ENCODE measurements around the gene FRMD4A.
"Not testable (repeated sequence)": the region's sequence is repeated elsewhere in the genome, so short reads cannot be mapped to it uniquely, and the experiment has no call there.

Gene FRMD4A

DNA sequence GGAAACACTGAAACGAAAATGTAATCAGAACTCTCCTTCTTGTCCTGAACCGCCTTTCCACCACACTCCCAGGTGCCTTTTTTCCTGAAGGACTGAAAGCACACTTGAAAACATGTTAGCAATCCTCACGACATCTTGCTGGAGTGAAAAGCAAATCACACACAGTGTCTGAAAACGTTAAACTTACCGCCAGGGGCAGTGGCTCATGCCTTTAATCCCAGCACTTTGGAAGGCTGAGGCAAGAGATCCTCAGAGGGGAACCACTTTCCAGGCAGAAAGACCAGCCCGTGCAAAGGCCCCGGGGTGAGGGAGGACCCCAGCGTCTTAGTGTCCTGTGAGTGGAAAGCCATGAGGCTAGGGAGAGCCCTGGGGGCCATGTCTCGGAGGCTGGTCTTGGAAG is 533.6 kb downstream of the FRMD4A start:
- DNase-seq: no peak

DNA sequence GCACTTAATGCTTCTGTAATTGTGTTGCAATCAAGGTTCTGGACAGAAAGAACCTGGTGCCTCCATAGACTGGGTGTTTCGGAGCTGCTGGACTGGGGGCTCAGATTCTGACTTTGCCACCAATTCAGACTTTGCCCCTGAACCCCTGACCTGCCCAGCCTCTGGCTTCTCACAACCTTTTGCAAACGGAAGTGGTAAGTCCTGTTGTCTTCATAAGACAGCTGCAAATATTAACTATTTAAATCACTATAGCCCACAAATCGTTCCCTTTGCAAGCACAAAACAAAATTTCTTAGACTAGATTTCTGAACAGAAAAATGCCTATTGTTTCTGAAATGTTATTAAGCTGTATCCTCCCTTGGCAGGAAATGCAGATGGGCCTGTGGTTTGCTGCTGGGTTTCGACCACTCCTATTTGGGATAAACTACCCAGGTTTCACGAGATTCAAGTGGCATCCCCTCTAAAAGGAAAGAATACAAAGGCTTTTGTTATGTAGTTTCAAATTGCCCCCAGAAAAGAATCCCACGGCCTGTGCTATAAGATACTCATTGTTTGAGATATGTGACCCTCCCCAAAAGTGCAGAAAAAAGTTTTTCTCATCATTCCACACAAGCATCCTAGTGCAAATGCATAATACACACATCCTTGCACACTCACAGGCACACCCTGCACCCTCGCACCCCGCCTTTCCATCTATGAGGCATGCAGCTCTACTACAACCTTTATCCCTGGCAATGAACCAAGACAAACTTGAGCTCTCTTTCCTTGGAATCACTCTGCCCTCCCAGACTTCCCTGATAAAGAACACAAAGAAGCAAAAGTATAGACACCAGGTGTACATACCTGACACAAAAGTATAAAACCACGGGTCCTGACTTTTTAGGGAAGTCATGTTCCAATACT is 534.8 kb downstream of the FRMD4A start:
- no peak for DNase-seq

DNA sequence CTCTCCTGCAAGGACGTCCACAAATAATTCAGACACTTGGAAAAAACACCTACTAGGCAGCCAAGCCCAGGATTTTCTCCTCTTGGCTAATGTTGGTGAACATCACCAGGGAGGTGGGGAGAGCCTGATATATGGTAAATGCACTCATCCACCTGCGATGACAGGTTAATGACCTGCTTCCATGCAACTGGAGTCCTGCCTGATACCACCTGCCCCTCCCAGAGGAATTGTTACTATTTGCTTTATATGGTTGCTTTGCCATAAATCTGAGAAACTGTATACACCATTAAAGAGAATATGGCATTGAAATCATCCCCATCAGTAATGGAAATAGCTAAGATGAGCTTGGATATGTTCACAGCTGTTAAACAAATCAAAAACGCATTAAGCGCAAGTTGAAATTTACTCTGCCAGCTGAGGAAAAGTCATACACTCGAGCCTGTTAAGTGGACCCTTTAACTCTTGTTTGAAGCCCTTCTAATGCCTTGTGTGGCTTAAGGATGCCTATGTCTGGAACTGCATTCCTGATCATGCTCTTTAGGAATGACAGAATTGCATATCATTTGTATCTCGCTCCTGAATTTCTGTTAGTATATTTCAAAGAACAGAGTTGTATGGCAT is 535.6 kb downstream of the FRMD4A start:
- peak; percentile 25 for DNase-seq

DNA sequence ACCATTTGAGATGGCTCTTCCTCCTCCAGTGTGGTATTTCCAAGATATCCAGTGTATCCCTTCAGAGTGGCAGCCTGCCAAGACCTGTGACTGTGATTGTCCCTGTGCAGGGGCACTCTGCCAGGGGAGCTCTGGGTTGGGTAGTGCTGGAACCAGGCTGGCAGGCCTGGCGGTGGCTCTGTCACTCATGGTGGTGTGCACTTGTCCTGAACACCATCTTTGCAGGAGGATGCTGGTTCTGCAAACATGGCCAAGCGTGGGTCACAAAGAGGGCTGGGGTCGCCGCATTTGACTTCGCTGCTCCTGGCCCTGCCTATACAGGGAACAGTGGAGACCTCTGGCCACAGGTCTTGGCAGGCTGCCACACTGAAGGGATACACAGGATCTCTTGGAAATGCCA is 538.7 kb downstream of the FRMD4A start:
- DNase-seq: peak; percentile 37

DNA sequence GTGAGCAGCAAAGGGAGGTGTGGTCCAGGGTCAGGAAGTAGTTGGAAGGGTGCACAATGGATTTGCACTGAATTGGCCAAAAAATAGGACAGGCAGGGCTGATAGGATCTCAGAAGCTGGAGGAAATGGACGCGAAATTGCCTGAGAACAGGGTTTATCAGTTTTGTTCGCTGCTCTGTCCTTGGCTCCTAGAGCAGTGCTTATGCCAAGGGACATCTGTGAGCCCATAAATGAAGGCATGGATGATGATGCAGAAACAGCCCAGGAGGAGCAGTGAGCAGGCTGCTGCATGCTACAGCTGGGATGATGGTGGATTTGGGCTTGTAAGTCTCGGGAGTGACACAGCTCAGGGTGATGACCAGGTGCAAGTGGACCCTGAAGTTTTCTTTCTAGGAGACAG is 539.2 kb downstream of the FRMD4A start:
- DNase-seq: no peak

DNA sequence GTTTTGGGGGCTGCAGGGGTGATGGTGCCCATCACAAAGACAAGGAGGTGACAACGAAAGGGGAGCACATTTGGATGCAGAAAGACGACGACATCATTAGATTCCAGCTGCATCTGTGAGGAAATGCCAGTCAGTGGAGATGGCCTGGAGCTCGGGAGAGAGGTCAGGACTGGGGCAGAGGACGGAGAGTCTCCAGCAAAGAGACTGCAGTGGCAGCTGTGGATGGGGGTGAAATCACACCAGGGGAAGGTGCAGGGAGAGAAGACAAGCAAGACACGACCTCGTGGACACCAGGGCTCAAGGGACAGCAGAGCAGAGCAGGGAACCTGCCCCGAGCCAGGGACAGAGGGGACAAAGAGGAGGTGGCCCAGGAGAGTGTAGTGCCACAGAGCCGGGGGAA is 540.5 kb downstream of the FRMD4A start:
- DNase-seq: no peak

DNA sequence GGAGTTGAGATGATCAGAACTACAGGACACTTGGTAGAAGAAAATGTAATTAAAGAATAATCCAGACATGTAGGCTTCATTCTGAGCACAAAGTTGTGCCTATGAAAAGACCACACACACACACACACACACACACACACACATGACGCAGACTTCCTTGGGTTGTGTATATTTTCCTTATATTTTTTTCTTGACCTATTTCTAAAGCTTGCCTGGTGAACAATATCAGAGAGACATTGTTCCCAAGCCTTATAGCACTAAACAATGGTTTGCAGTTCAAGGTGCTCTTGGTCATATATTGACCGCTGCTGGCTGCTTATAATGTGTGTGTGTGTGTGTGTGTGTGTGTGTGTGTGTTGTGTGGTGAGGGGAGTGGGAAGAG is 541.3 kb downstream of the FRMD4A start:
- no peak for DNase-seq

DNA sequence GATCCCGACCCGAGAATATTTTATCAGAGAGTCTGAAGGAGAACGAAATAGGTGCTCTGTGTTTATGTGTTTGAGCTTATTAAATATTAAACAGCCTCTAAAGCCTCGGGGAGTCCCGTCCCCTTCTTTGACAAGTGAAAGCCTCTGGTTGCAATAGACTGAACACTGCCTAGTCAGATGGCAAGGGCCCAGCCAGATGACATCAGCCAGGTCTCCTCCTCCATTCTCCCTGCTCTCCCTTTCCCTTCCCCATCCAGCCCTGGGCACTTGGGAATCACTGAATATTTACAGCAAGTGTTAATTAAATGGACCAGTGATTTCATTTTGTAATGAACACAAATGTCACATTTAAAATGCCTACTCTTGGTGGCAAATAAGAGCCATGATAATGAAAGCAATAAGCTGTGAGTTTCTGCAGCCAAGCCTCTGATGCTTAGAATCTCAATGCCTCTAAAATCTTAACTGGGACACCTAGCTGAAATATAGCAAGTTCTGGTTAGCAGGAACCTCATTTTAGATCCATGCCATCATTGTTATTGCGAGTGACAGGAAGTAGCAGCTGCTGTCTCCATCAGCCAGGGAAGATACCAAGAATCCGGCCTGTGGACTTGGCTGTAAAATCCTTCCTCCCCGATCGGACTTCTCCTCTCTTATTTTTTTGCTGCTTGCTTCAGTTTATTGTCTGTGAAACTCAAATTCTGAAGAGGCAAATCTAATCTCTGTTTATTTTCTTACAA is 541.8 kb downstream of the FRMD4A start:
- no peak for DNase-seq

DNA sequence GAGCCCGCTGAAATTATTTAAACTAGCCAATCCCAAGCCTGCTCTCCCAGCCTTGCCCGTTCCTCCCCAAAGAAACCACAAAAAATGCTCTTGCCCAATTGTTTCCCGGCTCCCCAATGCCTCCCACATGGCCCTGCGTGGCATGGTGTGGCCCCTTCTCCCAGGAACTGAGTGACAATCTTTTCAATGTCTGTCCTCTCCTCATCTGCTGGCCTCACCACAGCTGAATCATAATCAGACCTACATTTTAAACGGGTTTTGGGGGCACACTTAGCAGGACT is 542.5 kb downstream of the FRMD4A start:
- no peak for DNase-seq

DNA sequence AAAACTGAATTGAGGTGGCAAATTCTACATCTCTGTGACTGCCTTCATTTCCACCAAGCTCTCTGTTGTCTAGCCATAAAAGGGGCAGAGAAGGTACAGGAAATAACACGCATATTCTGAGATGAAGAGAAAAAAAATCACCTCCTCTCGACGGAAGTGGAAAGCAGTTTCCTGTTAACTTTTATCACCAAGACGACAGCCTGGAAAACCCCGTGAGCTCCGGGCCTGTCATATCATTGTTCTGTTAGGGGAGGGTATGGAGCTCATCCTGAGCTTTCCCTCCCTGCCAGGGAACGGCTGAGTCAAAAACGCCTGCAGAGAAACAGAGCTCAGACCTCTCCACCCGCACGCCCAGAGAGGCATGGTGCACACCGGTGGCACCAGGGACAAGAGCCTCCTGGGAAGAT is 543.7 kb downstream of the FRMD4A start:
- no peak for DNase-seq

DNA sequence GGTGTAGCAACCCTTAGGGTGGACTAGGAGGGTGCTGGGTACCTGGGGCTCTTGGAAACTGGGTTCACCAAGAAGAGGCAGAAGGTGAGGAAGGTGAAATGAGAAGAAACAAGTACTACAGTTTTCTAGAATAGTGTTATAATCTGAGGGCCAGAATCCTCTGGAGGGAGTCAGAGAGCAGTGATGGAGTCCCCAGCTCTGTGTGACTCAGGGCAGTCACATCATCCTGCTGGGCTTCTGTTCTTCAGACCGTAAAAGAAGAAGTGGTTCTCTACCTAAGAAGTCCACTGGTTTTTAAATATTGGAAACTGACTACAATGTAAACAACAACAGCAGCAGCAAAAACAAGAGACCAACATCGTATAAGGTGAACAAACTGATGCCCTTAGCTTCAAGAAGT is 546.7 kb downstream of the FRMD4A start:
- DNase-seq: peak; percentile 4

DNA sequence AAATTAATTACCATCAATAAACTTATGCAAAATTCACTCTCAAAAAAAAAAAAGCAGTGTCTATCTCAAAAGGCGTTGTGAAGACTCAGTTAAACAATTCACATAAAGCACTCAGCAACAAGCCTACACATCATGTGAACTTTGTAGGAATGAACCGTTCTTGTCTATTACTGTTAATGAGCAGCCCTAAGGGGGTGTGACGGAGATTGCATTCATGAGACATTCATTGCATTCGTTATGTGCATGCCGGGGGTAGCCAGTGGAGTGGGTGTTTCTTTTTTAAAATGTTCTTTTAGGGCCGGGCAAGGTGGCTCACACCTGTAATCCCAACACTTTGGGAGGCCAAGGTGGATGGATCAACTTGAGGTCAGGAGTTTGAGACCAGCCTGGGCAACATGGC is 551.0 kb downstream of the FRMD4A start:
- no peak for DNase-seq

DNA sequence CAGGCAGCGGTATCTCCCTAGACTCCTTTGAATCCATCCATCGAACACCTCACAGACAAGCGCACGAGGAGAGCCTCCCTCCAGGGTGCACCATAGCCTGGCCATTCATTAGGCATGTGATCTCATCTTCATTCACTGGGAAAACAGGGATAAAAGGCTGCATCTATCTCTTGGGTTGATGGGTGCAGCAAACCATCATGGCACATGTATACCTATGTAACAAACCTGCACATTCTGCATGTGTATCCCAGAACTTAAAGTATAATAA is 552.1 kb downstream of the FRMD4A start:
- DNase-seq: not testable (repeated sequence)

DNA sequence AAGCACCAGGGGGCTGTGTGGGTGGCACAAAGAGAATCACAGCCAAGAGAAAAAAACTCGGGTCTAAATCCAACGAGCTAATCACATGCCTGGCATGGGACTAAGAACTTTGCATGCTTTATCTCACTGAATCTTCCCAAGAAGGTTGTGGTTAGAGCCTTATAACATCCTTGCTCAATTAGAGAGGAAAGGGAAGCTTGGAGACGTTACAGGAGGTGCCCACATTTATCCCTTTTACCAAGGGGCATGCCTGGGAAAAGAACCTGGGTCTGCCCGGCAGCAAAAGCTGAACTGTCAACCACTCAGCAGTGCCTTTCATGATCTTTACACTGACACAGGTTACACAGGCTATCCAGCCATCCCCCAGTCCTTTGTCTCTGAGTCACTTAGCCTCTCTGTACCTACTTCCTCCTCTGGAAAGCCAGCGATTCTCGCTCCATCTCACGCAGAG is 553.8 kb downstream of the FRMD4A start:
- no peak for DNase-seq

DNA sequence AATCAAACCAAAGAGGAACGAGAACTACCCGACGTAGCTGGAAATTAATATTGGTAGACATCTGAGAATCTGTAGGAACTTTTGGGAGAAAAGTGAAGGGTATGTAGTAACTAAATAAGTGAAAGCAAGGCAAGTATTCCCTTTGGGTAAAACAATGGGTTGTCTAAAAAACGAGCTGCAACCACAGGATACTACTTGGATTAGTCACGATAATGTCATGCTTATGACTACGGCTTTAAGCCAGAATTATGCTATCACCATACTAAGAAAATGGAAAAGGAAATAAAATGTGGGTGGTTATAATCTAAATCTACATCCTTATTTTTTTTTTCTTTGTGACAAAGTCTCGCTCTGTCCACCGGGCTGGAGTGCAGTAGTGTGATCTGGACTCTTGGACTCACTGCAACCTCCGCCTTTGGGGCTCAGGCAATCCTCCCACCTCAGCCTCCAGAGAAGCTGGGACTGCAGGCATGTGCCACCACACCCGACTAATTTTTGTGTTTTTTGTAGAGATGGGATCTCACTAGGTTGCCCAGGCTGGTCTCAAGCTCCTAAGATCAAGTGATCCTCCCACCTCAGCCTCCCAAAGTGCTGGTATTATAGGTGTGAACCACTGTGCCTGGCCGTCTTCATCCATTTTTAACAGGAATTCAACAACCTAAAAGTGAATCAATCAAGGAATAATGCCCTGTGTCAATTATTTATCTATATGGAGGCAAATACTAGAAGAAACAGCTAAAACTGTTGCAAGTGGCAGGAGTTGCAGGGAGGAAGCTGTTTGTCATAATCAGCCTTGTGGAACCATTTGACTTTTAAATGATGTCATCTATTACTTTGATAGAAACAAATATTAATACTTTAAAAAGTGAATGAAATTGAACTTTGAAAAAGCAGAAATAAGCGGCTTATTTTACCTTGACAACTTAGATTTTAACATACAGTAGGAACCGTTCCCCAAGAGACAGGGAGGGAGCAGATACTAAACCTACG is 554.6 kb downstream of the FRMD4A start:
- no peak for DNase-seq

DNA sequence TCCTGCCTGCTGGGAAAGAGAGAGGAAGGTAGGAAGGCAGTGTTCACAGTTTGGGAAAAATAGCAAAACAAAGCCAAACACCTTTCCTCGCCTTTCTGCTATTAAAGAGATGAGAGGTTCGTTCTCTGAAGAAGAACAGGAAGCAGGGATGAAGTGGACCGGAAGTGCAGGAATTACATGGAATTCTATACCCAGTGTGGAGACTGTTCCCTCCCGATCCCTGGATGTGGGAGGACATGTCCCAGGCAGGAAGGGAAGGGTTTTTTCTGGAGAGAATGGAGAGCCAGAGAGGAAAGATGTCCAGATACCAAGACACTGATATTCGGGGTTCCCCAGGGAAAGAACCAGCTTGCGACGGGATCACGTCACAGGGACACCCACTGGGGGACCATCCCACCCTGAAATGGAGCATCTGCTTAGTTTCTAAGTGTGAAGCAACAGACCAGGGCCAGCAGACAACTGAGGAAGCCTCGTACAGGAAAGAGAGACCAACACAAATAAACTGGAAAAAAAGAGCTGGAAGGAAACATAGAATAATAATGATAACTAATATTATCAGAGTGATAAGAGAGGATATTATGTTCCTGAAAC is 556.3 kb downstream of the FRMD4A start:
- DNase-seq: no peak

DNA sequence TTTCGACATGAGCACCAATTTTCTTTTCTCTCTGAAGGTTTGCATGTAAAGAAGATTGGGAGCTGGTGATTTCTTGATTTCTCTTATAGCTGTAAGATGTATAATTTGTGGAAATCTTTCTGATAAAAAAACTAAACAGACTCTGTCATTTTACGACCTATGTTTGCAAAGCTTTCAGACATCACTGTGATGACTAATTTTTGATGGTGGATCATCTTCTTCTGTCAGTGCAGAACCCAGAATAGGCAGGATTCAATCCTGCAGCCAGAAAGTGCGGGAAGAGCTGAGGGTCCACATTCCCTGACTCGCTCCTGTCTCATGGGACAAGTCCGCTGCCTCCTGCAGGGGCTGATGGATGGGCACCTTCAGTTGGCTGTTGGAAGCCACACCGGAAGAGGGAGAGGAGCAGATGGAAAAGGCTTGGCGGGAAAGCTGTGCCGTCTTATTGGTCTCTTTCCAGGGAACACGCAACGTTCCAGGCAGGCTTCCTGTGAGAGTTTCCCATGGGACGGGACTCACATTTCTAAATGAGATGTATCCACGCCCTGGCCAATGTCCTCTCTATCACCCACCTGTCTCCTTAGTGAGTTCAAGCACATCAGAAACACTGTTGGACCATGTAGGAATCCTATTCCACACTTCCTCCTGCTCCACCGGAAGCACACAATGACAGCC is 557.1 kb downstream of the FRMD4A start:
- DNase-seq: no peak

DNA sequence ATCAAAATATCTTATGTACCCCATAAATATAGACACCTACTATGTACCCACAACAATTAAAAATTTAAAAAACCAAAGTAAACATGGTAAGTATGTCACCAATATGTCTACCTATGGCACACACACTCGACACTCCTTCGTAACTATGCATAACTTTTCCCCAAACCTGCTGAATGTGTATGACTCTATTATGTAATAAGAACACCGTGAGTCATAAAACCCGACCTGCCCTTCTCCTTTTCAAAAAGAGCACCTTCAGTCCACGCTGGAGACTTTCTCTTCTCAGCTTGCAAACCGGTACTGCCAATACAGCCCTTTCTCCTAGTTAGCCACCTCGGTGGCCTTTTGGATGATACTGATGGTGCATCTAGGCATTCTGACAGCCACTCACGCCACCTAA is 557.7 kb downstream of the FRMD4A start:
- DNase-seq: no peak

DNA sequence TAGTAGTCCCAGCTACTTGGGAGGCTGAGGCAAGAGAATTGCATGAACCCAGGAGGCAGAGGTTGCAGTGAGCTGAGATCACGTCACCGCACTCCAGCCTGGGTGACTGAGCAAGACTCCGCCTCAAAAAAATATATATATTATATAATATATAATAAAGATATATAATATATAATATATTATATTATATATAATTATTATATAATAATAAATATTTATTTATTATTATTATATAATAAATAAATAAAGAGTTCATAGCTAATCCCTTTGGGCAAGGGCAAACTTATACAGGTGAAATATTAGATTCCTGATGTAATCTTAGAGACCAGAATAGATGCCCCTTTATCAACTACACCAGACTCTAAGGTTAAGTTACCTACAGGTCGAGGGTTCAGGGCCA is 558.7 kb downstream of the FRMD4A start:
- DNase-seq: no peak

DNA sequence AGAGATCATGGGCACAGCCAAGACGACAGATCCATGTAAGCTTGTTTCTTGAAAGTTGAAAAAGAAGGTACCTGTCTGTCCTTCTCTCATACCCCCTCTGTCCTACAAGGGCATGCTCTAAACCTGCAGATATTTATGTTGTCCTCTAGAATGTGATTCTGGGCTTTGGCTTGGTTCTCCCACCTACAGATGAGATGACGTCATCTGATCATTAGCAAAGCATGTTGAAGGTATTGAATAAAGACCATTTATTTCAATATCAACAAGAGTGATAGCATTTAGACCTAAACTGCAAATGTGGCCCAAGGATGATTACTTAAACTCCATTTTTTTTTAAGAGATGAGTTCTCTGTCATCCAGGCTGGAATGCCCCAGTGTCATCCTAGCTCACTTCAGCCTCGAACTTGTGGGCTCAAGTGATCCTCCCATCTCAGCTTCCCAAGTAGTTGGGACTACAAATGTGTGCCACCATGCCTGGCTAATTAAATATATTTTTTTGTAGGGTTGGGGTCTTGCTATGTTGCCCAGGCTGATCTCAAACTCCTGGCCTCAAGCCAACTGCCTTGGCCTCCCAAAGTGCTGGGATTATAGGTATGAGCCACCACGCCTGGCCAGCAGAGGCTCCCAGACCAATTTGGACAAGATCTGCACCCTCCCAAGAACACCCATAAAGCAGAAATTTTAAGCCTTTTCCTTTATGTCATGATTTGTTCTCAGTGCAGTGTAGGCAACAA is 559.8 kb downstream of the FRMD4A start:
- no peak for DNase-seq

DNA sequence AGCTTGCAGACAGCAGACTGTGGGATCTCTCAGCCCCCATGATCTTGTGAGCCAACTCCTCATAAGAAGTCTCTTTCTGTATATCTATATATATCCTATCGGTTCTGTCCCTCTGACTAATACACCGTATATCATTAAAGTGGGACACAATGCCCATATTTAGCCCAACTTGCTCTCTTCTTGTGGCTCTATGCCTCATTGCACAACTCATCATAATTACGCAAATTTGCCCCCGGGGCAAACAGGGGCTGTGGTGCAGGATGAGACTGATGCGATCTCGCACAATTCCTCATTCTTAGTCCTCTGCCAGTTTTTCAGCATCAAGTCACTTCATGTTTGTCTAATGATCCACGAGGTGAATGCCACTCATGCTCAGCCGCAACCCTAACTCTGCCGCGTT is 560.8 kb downstream of the FRMD4A start:
- DNase-seq: no peak

Measured in NCI-H1092 treated with DMSO at 0.1 percent for 48 hours (cell line).